IMR-90 (cell line): Measurements from ENCODE around the gene LCAT. TPM values are rescaled to one million over a fixed set of nuclear protein-coding genes. Genes with fewer than 3 reads are reported as not detected.

Experiments used
- ATAC-seq: fragments of 200-7000 bp; cut with Tn5 transposase; 2 replicates; pipeline ENCODE4 v1.9.1; 2020; ENCODE audit warnings: low read depth, mild to moderate bottlenecking, moderate library complexity
- BruUV-seq: library from RNA; stranded (reverse); fragments of 400-500 nt; replicated peaks from 2 replicates; lab custom pipeline; 2021; lab: Mats Ljungman, UMichigan
- CTCF ChIA-PET: fragments of 300-600 bp; formaldehyde crosslinking; extraction: SDS; loops from one replicate; lab custom pipeline; 2021; ENCODE audit warnings: antibody characterized with exemption; lab: Yijun Ruan, JAX
- POLR2A ChIA-PET: fragments of 300-600 bp; sonication (Branson Sonifier 250); formaldehyde crosslinking; loops from one replicate; lab custom pipeline; 2022; ENCODE audit warnings: antibody characterized with exemption; ENCODE audit not compliant: unreplicated experiment; lab: Charles Lee
- DNase-seq: peaks from one replicate; pipeline ENCODE4 v3.0.0; 2013
- H2AFZ ChIP-seq: replicated peaks from 2 replicates; pipeline ENCODE3; 2013; ENCODE audit warnings: low read length, mild to moderate bottlenecking; ENCODE audit not compliant: poor library complexity
- H2AK5ac ChIP-seq: 2 replicates; pipeline ENCODE4 v1.6.1; 2013; ENCODE audit warnings: low read depth, low read length, inconsistent platforms
- H2AK9ac ChIP-seq: replicated peaks from 2 replicates; pipeline ENCODE3; 2013; ENCODE audit warnings: mild to moderate bottlenecking, low read depth, low read length, moderate library complexity; ENCODE audit not compliant: poor library complexity
- H2BK120ac ChIP-seq: 2 replicates; pipeline ENCODE4 v1.6.1; 2013; ENCODE audit warnings: low read depth, low read length, inconsistent platforms
- H2BK15ac ChIP-seq: 3 replicates; pipeline ENCODE4 v1.6.1; 2013; ENCODE audit warnings: low read depth, low read length, inconsistent platforms
- H2BK20ac ChIP-seq: 2 replicates; pipeline ENCODE4 v1.6.1; 2013; ENCODE audit warnings: low read depth, mild to moderate bottlenecking, inconsistent platforms, low read length, moderate library complexity
- H2BK5ac ChIP-seq: 2 replicates; pipeline ENCODE4 v1.6.1; 2013; ENCODE audit warnings: mild to moderate bottlenecking, low read depth, low read length, inconsistent platforms; ENCODE audit not compliant: poor library complexity, severe bottlenecking
- H3K14ac ChIP-seq: replicated peaks from 2 replicates; pipeline ENCODE4 v1.6.1; 2013; ENCODE audit warnings: low read depth, low read length, inconsistent platforms
- H3K18ac ChIP-seq: 2 replicates; pipeline ENCODE4 v1.6.1; 2013; ENCODE audit warnings: low read depth, low read length, control low read depth
- H3K23ac ChIP-seq: 2 replicates; pipeline ENCODE4 v1.6.1; 2013; ENCODE audit warnings: low read depth, low read length, inconsistent platforms
- H3K27ac ChIP-seq: 2 replicates; pipeline ENCODE4 v1.5.1; 2013; ENCODE audit warnings: mild to moderate bottlenecking, control low read depth, low read length; ENCODE audit not compliant: insufficient read depth
- H3K27me3 ChIP-seq: 2 replicates; pipeline ENCODE4 v1.6.1; 2013; ENCODE audit warnings: low read length; ENCODE audit not compliant: control insufficient read depth, insufficient read depth
- H3K36me3 ChIP-seq: 2 replicates; pipeline ENCODE4 v1.6.1; 2013; ENCODE audit warnings: low read length, mixed read lengths; ENCODE audit not compliant: control insufficient read depth, insufficient read depth
- H3K4ac ChIP-seq: 2 replicates; pipeline ENCODE4 v1.6.1; 2013; ENCODE audit warnings: low read depth, low read length, inconsistent platforms
- H3K4me1 ChIP-seq: 2 replicates; pipeline ENCODE4 v1.6.1; 2013; ENCODE audit warnings: low read length, mixed read lengths; ENCODE audit not compliant: control insufficient read depth, insufficient read depth
- H3K4me2 ChIP-seq: 2 replicates; pipeline ENCODE4 v1.6.1; 2013; ENCODE audit warnings: low read depth, mild to moderate bottlenecking, control low read depth, low read length, moderate library complexity
- H3K4me3 ChIP-seq: 2 replicates; pipeline ENCODE4 v1.5.1; 2013; ENCODE audit warnings: low read depth, mild to moderate bottlenecking, control low read depth, low read length, moderate library complexity; ENCODE audit not compliant: insufficient read depth
- H3K56ac ChIP-seq: 2 replicates; pipeline ENCODE4 v1.6.1; 2013; ENCODE audit warnings: low read length, inconsistent platforms; ENCODE audit not compliant: insufficient read depth; ENCODE audit errors: extremely low read depth
- H3K79me1 ChIP-seq, 2 experiments: 2 replicates each; pipeline ENCODE4 v1.6.1; 2013; ENCODE audit warnings: low read length in 2 of 2, inconsistent platforms in 1 of 2, low read depth in 1 of 2
- H3K9ac ChIP-seq: 2 replicates; pipeline ENCODE4 v1.6.1; 2013; ENCODE audit warnings: low read depth, low read length, control low read depth
- H3K9me1 ChIP-seq: 2 replicates; pipeline ENCODE4 v1.6.1; 2013; ENCODE audit warnings: low read length, inconsistent platforms; ENCODE audit not compliant: insufficient read depth
- H3K9me3 ChIP-seq: 2 replicates; pipeline ENCODE4 v1.6.1; 2013; ENCODE audit warnings: low read length; ENCODE audit not compliant: control insufficient read depth, insufficient read depth
- H4K20me1 ChIP-seq: 2 replicates; pipeline ENCODE4 v1.6.1; 2013; ENCODE audit warnings: low read length, inconsistent platforms; ENCODE audit not compliant: insufficient read depth
- H4K5ac ChIP-seq: 2 replicates; pipeline ENCODE4 v1.6.1; 2013; ENCODE audit warnings: mild to moderate bottlenecking, low read depth, low read length, control low read depth
- H4K8ac ChIP-seq, 2 experiments: 2 replicates each; pipeline ENCODE4 v1.6.1; 2013; ENCODE audit warnings: low read depth in 2 of 2, low read length in 2 of 2, control low read depth in 1 of 2, inconsistent platforms in 1 of 2
- H4K91ac ChIP-seq: 2 replicates; pipeline ENCODE4 v1.6.1; 2013; ENCODE audit warnings: low read depth, low read length, inconsistent platforms; ENCODE audit not compliant: insufficient read depth
- CEBPB ChIP-seq: IDR thresholded peaks from 2 replicates; pipeline ENCODE4 v1.6.1; 2012; ENCODE audit warnings: low read depth, low read length, improper control_type of control experiment
- ELK1 ChIP-seq: fragments of 150-350 bp; IDR thresholded peaks from 2 replicates; pipeline ENCODE4 v1.6.1; 2016; ENCODE audit warnings: low read depth, mild to moderate bottlenecking, low read length, moderate library complexity, borderline replicate concordance
- MAFK ChIP-seq: IDR thresholded peaks from 2 replicates; pipeline ENCODE4 v1.6.1; 2012; ENCODE audit warnings: low read depth, low read length, improper control_type of control experiment
- MAZ ChIP-seq: IDR thresholded peaks from 2 replicates; pipeline ENCODE4 v1.6.1; 2012; ENCODE audit warnings: low read depth, mild to moderate bottlenecking, low read length, improper control_type of control experiment, moderate library complexity, borderline replicate concordance
- MXI1 ChIP-seq: IDR thresholded peaks from 2 replicates; pipeline ENCODE4 v1.6.1; 2012; ENCODE audit warnings: low read depth, mild to moderate bottlenecking, low read length, moderate library complexity, borderline replicate concordance
- NFE2L2 ChIP-seq: fragments of 150-350 bp; IDR thresholded peaks from 2 replicates; pipeline ENCODE4 v1.6.1; 2016; ENCODE audit warnings: low read depth, mild to moderate bottlenecking, low read length
- POLR2A ChIP-seq: IDR thresholded peaks from 2 replicates; pipeline ENCODE4 v1.6.1; 2012; ENCODE audit warnings: mild to moderate bottlenecking, low read depth, low read length
- RAD21 ChIP-seq: IDR thresholded peaks from 2 replicates; pipeline ENCODE4 v1.6.1; 2012; ENCODE audit warnings: low read length, improper control_type of control experiment
- RFX5 ChIP-seq: IDR thresholded peaks from 2 replicates; pipeline ENCODE4 v1.8.0; 2012; ENCODE audit warnings: low read depth, mild to moderate bottlenecking, low read length, moderate library complexity
- SMC3 ChIP-seq: fragments of 150-350 bp; IDR thresholded peaks from 2 replicates; pipeline ENCODE4 v1.6.1; 2016; ENCODE audit warnings: low read depth, mild to moderate bottlenecking, antibody characterized with exemption, low read length, moderate library complexity
- WGBS, 2 experiments: methylation state at CpG; one replicate each; pipeline versions ENCODE4 v1.1.5 to v1.1.7; 2013; ENCODE audit warnings: missing lambda C conversion rate in 2 of 2; ENCODE audit not compliant: insufficient read length in 1 of 2; ENCODE audit errors: extremely low coverage in 2 of 2; 5-methylcytosine and 5-hydroxymethylcytosine counted together
- dilution Hi-C: fragments of 300-500 bp; cut with HindIII; formaldehyde crosslinking; loops from one replicate; pipeline ENCODE4 v1.14.3; 2018; ENCODE audit warnings: low sequenced_read_pairs; ENCODE audit not compliant: unreplicated experiment
- in situ Hi-C: fragments of 300-500 bp; cut with MboI; formaldehyde crosslinking; loops from 3 replicates; pipeline ENCODE4 v1.14.3; 2019; ENCODE audit warnings: low sequenced_read_pairs, inconsistent platforms, mixed read lengths
- intact Hi-C: fragments of 100-400 bp; cut with micrococcal nuclease; formaldehyde crosslinking; loops from 2 replicates; pipeline ENCODE4 v1.10.0; 2022
- polyA plus RNA-seq, 3 experiments: library from polyadenylated mRNA; depleted of rRNA; stranded (reverse); fragments of >200 nt; gene quantifications; 2 replicates each; pipeline ENCODE4 v1.2.3, GENCODE V29; 2012; ENCODE audit warnings: low replicate concordance in 1 of 3
- total RNA-seq: library from RNA; depleted of rRNA; stranded (reverse); fragments of >200 nt; gene quantifications from 2 replicates; pipeline ENCODE4 v1.2.3, GENCODE V29; 2012

Gene LCAT
- total and polyA plus RNA-seq, 2 of the 4 experiments (the other 2 are of a cell fraction): 1.4 to 18.8 TPM

- POLR2A ChIA-PET: no interaction called here
- H2BK20ac ChIP-seq: no peak overlapping the region
- no peaks in the 10 kb centered on the region for H3K27me3 ChIP-seq
- no peak overlapping the region for H3K27ac ChIP-seq
- no peak overlapping the region for H4K8ac ChIP-seq
- WGBS, 2 experiments: 91% methylated on average over 4 of the region's 11 CpGs; no CpG with 5 or more reads in 1 of the 2 experiments
- in situ Hi-C loops (no loop called here), dilution Hi-C loops (no loop called here), intact Hi-C loops (no loop called here)
- no peak overlapping the region for H3K56ac ChIP-seq
- H2BK120ac ChIP-seq: no peak overlapping the region
- H3K23ac ChIP-seq: no peak overlapping the region
- H3K79me1 ChIP-seq: peaks cover 9 to 59% of the 10 kb centered on the region in 2 experiments; a peak in 3 of 4 replicates
- no peak overlapping the region for H2AK9ac ChIP-seq
- H4K5ac ChIP-seq: no peak overlapping the region
- peaks cover 2% of the 10 kb centered on the region; the same call in 1 of the 2 replicates for H3K4me1 ChIP-seq
- no peak overlapping the region for H3K18ac ChIP-seq
- DNase-seq (no peak), ATAC-seq (no peak)
- H4K91ac ChIP-seq: no peak overlapping the region
- H3K36me3 ChIP-seq: peaks cover 35% of the 10 kb centered on the region
- CTCF ChIA-PET: no interaction called here
- H3K4ac ChIP-seq: no peak overlapping the region
- no peaks in the 10 kb centered on the region for H3K9me3 ChIP-seq
- H3K14ac ChIP-seq: no peak overlapping the region
- H2BK5ac ChIP-seq: no peak overlapping the region
- TF ChIP-seq MAZ (no peak), POLR2A (no peak), RFX5 (no peak), MAFK (no peak), CEBPB (no peak), ELK1 (no peak), NFE2L2 (no peak), SMC3 (no peak), MXI1 (no peak), RAD21 (no peak)
- no peak overlapping the region for H2BK15ac ChIP-seq
- no peak overlapping the region for H2AK5ac ChIP-seq
- H3K9ac ChIP-seq: no peak overlapping the region
- BruUV-seq: no TSS peak
- H3K4me3 ChIP-seq: no peak overlapping the region
- H2AFZ ChIP-seq: no peak overlapping the region
- no peak overlapping the region for H3K4me2 ChIP-seq
- peaks cover 25% of the 10 kb centered on the region; the same call in 1 of the 2 replicates for H4K20me1 ChIP-seq
- H3K9me1 ChIP-seq: peaks cover 15% of the 10 kb centered on the region; the same call in 1 of the 2 replicates
These were observed 36.3 kb downstream of the LCAT start for GRCh38 chr16:67907397-67908180.
